Esophagus mucosa (tissue), 1 donor: ENCODE measurements around the gene INTS15. TPM values are rescaled to one million over a fixed set of nuclear protein-coding genes. Genes with fewer than 3 reads are reported as not detected.
"Not testable (repeated sequence)": the region's sequence is repeated elsewhere in the genome, so short reads cannot be mapped to it uniquely, and the experiment has no call there.

Experiments used
- ATAC-seq: fragments of 200-7000 bp; cut with Tn5 transposase; one replicate; pipeline ENCODE4 v1.9.1; 2020
- total RNA-seq: library from RNA; stranded (reverse); gene quantifications from one replicate; pipeline ENCODE4 v1.2.4, GENCODE V29; 2023
- donor health status: DM: yes; HTN: yes; CAD: no.

The INTS15 gene
- total RNA-seq, 1 donor from 2014 or later: 13.7 TPM

DNA sequence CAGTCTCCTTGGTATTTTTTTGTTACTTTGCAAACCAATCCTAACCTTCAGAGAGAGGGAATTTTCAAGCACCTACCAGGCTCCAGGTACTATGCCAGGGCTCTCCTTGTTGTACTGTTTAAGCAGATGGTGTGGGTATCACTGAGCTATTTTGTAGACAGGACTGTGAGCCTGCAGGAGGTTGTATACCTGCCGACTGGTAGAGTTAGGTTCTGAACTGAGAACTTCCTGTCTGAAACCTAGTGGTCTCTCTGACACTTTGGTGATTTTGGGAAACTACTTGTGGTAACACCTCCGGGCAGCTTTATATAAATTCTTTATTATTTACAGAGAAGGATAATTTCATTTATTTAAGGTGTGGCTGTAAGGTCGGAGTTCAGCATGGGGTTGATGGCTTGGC is 30.1 kb downstream of the INTS15 start:
- ATAC-seq: no peak

DNA sequence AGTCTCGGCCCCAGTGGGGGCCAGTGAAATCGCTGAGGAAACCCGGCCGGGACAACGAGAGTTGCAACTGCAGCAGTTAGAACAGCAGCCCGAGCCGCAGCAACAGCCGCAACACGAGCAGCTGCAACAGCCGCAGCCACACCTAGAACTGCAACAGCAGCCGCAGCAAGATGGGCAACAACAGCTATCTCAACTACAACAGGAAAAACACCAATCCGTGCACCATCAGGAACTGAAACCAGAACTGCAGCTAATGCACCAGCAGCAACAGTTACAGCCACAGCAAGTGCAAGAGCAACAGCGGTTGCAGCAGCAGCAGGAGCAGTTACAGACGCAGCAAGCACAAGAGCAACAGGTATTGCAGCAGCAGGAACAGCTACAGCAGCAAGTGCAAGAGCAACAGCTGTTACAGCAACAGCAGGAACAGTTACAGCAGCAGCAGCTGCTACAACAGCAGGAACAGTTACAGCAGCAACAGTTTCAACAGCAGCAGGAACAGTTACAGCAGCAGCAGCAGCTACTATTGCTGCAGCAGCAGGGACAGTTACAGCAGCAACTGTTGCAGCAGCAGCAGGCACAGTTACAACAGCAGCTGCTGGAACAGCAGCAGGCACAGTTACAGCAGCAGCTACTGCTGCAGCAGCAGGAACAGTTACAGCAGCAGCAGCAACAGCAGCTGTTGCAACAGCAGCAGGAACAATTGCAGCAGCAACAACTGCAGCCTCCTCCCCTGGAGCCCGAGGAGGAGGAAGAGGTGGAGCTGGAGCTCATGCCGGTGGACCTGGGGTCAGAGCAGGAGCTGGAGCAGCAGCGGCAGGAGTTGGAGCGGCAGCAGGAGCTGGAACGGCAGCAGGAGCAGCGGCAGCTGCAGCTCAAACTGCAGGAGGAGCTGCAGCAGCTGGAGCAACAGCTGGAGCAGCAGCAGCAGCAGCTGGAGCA is 31.6 kb downstream of the INTS15 start:
- no peak for ATAC-seq

DNA sequence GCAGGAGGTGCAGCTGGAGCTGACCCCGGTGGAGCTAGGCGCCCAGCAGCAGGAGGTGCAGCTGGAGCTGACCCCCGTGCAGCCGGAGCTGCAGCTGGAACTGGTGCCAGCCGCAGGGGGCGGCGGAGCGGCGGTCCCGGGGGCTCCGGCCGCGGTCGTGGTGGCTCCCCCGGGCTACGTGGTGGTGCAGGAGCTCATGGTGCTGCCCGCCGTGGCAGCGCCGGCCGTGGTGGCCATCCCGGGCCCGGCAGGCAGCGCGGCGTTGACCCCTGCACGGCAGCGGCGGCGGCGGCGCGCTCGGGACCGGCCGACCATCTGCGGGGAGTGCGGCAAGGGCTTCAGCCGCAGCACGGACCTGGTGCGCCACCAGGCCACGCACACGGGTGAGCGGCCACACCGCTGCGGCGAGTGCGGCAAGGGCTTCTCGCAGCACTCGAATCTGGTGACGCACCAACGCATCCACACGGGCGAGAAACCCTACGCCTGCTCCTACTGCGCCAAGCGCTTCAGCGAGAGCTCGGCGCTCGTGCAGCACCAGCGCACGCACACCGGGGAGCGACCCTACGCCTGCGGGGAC is 32.4 kb downstream of the INTS15 start:
- ATAC-seq: no peak

DNA sequence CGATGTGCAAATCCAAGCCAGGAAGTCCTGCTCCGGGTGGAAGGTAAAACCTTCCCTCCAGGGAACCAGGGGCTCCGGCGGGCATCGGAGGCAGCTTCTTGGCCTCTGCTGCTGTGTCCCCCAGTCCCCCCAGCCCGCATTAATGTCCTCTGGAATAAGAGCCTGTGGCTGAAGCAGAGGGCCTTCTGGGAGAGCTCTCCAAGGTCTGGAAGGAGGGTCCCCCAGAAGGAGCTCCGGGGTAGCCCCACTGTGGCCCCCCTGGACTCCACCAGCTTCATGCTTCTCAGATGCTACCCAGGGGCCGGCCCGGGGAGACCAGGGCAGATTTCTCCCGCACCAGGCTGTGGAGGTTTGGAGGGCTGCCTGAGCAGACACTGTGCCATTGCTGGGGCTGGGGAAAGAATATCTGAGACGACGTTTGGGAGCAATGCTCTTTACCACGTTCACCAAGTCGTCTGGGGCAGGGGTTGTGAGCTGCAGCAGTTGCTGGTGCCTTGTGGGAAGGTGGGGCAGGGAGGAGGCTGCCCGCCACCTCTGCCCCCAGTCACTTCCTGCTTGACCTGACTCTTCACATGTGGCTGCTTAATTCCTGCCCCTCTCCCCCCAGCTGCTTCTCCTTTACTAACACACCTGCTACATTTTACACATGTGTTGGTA is 33.9 kb downstream of the INTS15 start:
- no peak for ATAC-seq

DNA sequence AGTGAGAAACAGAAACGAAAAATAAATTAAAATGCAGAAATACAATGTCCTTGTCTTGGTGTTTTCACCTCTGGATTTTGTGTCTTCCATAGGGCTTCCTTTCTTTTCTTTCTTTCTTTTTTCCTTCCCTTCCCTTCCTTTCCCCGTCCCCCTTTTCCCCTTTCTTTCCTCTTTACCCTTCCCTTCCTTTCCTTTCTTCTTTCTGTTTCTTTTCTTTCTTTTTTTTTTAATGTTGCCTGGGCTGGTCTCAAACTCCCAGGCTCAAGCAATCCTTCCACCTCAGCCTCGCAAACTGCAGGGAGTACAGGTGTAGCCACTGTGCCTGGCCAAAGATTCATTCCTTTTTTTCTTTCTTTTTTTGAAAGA is 34.4 kb downstream of the INTS15 start:
- ATAC-seq: no peak

DNA sequence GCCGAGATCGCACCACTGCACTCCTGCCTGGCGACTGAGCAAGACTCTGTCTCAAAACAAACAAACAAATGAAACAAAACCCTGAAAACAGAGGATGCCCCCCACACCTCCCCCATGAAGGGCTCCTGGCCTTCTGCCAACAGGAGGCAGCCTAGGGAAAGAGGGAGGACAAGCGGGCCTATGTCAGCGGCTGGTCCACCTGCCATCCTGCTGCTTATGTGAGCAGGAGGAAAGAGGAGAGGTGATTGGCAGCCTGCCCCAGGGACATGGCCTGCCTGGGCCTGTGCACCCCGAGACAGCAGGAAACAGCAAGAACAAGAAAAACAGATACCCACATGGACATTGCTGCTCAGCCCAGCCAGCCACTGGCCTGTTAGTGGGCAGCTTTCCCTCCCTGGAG is 38.2 kb downstream of the INTS15 start:
- peak; percentile 89 for ATAC-seq

DNA sequence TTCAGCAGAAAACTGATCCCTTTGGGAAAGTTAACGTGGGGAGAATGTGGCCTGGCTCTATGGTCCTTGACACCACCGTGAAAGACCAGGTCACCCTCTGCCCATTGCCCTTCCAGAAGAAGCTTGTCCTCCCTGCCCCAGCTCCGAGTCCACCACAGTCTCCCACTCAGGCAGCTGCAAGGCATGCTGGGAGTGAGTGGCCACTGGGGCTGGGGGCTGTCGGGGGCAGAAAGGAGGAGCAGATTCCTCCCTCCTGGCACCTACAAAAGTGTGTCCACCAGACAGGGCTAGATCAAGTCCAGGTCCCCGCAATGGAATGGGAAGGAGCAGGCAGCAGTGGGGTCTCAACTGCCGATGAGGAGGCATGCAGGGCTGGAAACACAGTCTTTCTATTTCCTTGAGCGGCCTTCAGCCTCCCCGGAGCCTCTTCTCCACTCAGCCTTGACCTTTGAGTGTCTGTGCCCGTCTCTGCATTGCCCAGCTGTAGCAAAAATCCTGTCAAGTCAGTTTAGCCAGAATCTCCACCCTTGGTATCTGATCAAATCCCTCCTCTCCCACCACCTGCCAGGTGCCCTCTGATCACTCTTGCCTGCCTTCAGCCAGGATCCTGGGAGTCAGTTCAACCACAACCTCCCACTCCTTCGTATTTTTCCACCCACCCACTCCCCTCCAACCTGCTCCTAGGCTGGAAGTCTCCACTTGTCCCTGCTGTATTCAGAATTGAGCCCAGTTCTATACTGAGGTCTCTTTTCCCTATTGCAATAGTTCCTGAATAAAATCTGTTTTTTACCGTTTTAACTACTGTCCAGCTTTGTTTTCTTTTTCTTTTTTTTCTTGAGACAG is 40.4 kb downstream of the INTS15 start:
- peak; percentile 45 for ATAC-seq

DNA sequence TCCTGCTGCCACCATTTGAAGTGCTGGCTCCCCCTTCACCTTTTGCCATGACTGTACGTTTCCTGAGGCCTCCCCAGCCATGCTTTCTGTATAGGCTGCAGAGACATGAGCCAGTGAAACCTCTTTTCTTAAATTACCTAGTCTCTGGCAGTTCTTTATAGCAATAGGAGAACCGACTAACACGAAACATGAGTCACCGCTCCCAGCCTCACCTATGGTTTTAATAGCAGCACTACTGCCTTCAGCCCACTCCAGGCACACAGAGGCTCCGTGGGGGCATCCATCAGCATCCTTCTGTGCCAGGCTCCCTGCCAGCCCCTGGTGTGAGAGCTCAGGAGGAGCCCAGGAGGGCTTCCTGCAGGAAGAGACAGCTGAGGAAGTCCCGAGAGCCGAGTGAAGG is 41.8 kb downstream of the INTS15 start:
- ATAC-seq: peak; percentile 37

DNA sequence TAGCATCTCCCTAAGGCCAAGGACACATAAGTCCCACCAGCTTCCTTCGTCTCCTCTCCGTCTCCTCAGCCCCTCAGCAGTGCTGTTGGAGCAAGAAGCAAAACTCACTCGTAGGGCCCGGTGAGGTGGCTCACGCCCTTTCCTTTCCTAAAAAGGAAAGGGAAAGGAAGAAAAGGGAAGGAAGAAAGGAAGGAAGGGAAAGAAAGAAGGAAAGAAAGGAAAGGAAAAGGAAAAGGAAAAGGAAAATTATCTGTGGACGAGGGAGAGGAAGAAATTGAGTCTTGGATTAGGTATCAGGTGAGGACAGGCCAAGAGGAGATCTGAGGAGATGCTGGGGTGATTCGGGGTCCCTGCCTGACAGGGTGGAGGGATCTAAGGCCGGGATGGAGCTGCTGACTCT is 44.2 kb downstream of the INTS15 start:
- no peak for ATAC-seq

DNA sequence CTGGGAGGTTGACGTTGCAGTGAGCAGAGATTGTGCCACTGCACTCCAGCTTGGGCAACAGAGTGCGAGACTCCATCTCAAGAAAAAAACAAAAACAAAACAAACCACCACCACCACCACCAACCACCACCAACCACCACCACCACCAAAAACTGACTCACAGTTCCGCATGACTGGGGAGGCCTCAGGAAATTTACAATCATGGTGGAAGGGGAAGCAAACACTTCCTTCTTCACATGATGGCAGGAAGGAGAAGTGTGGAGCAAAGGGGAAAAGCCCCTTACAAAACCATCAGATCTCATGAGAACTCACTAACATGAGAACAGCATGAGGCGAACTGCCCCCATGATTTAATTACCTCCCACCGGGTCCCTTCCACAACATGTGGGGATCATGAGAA is 45.1 kb downstream of the INTS15 start:
- not testable (repeated sequence) for ATAC-seq

DNA sequence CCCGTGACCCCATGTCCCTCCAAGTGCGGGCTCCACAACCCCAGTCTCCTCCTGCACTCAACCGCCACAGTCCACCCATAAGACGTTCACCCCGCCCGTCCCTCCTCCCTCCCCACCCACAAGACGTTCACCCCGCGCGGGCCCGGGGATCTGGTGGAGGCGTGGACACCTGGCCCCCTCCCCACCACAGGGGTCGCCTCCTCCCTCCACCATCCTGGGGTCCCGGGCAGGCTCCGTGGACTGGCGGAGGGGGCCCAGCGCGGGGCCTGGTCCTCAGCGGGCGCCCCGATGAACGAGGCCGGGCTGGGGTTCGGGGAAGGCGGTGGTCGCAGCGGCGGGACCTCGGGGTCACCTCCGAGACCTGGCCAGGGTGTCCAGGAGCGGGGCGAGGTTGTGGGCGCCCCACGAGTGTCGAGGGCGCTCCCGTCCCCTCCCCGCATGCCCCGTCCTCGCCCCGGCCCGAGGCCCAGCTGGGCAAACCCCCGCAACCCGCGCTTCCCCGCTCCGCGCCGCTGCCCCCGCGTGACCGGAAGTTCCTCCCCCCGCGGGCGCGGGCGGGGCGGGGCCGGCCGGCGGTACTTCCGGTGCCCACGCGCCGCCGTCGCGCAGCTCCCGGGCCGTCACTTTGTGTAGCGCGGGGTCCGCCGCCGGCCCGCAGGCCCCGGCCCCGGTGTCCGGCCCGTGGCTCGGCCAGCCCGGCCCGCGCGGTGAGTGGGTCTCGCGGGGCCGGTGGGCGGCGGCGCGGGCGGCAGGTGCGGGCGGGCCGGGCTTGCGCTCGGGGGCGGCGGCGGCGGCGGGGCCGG is 47.1 kb downstream of the INTS15 start, which contains the start of gene ZNF316:
TSS of gene ZNF316 (plus strand) at position 578 of the 803 bp plus-strand sequence. CDS start 5,092 bp downstream, outside the sequence.
- peak; percentile 65 for ATAC-seq

DNA sequence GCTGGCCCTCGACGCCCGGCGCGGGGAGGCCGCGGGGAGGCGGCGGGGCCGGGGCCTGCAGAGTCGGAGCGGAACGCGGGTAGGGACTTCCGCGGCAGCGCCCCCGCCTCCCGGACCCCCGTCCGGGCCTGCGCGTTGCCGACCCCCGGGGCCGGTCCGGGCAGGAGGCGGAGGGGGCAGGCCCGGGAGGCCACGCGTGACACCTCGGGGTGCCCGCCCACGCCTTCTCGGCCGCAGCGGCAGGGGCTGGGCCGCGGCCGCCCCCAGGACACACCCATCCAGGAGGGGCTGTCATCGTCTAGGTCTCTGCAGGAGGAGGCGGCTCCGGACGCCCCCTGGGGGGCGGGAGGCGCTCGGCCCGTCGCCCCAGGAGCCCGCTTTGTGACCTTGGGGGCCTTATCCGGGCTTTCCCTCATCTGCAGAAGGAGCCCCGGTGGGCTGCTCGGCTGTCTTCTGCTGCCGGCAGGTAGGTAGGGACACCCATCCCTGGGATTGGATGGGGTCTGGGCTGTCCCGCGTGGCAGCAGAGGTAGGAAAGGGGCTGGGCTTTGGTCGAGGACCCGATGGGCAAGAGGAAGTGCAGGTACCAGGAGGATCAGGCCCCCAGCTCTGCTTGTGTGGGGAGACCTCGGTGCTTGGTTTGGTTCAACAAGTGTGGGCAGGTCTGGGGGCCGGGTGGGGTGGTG is 47.9 kb downstream of the INTS15 start:
- peak; percentile 31 for ATAC-seq

DNA sequence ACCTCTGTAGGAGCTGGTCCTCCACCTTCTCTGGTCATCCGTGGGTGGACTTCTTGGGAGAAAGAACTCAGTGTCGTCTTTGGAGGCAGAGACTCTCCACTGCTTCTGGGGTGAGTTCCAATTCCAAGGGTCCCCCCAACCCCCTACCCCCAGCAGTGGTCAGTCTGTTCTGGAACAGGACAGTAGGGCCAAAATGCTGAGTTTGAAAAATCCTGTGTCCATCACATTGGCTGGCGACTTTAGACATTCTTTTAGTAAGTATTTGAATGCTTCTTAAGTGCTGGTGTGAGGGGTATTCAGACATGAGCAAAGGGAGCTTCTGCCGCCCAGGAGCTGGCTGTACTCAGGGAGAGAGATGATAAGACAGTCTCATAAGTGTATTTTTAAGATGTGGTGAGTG is 49.2 kb downstream of the INTS15 start:
- no peak for ATAC-seq

DNA sequence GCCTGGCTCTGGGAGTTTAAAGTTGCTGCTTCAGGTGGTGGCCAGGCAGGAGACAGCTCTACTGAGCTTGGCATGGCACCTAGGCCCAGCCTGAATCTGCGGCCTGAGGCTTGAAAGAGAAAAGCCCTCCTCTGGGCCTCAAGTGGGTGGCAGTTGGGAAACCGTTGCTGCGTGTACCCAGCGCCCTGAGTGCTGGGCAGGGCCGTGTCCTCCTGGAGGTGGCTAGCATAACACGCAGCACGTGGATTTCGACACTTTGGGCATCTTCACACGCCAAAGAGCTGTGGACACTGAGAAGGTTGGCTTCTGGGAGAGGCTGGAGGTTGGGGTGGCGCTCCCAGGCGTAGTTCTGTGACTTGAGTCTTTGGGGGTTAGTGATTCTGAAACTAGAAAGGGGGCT is 49.8 kb downstream of the INTS15 start:
- ATAC-seq: no peak

DNA sequence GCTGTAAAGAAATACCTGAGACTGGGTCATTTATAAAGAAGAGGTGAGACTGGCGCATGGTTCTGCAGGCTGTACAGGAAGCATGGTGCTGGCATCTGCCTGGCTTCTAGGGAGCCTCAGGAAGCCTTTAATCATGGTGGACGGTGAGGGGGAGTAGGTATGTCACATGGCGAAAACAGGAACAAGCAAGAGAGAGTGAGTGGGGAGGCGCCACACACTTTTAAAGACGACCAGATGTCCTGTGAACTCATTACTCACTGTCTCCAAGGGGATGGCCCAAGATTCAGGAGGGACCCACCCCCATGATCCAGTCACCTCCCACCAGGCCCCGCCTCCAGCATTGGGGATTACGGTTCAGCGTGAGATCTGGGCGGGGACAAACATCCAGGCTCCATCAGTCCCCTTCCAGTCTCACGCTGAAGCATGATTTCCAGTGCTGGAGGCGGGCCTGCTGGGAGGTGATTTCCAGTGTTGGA is 50.5 kb downstream of the INTS15 start:
- peak; percentile 33 for ATAC-seq

DNA sequence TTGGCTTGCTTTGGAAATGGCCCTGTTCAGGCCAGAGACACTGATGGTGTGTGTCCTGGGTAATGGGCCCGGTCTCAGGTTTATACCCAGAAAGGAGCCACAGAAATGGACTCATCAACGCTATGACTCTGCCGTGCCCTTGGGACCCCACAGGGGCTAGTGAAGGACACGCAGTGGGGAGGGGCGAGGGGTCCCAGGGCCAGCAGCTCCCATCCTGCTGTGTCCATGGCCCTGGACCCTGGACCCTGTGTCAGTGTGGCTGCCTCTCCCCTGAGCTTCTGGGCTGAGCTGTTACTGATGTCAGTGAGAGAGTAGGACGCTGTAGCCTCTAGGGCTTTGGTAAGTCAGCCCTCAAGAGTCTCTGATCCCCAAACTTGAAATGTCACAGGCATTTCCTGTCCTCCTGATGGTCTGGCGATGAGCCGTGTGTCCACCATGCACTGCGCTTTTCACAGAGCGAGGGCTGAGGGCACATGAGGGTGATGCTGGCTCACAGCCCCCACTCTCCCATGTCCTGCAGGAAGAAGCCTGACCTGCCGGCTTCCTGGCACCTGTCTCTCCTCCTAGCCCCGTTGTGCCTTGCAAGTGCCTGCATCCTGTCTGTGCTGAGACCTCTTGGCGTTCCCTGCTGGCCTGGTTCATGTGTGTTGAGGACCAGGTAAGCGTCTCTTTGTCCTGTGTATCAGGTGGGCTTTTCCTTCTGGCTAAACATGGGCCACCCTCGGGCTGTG is 51.6 kb downstream of the INTS15 start:
- ATAC-seq: no peak

DNA sequence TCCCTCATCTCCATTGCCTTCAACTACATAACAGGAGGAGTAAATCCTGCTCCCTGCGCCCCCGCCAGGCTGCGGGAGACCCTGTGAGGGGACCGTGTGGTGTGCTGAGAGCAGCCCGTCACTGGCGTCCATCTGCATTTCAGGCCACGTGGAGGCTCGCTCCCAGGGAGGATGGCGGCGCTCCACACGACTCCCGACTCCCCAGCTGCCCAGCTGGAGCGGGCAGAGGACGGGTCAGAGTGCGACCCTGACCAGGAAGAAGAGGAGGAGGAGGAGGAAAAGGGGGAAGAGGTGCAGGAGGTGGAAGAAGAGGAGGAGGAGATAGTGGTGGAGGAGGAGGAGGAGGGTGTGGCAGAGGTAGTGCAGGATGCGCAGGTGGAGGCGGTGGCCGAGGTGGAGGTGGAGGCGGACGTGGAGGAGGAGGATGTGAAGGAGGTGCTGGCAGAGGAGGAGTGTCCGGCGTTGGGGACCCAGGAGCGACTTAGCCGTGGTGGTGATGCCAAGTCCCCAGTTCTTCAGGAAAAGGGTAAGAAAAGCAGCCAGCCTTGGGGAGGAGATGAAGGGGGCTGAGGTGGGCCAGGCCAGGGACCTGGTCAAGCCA is 52.5 kb downstream of the INTS15 start:
- ATAC-seq: no peak

DNA sequence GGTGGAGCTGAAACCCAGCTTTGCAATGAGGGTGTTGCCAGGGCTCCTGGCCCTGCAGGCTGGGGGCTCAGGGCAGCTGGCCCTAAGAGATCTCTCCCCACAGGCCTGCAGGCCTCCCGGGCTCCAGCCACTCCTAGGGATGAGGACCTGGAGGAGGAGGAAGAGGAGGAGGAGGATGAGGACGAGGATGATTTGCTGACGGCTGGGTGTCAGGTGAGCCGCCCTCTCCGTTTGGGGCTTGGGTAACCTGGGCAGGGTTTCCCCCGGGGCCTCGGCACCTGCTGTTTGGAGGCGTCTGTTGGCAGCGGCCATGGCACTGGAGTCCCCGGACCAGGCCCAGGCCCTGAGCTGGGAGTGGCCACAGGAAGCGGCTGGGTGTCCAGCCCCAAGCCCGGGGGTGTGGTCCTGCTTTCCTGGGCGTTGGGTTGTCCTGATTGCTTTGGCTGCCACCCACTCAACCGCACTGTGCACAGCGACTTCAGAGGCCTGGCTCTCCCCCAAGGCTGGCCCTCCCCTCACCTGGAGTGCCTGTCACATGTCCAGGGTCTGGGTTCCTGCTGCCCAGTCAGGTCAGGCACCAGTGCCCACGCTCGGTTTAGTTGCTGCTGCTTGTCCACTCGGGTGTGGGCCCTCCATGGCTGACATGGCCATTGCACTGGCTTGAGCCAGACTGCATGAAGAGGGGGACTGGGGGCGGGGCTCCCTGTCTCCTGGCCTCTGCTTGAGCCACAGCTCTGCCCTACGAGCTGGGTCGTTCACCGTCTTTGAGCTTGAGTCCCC is 53.2 kb downstream of the INTS15 start:
- no peak for ATAC-seq
